ENCODE results near the gene AFAP1. TPM values are rescaled to one million over a fixed set of nuclear protein-coding genes. Genes with fewer than 3 reads are reported as not detected.
A peak's percentile ranks its signal among the peaks of the same experiment; 100 is the strongest.

AFAP1 gene
- total RNA-seq, 4 donors from 2014 or later = 8.2 to 55.0 (median 28.9) TPM

GRCh38 chr4:7780751-7781348, 158.8 kb downstream of the AFAP1 start:
- TF ChIP-seq CTCF (IDR thresholded peaks at IDR 0.05) (no peak), POLR2A (IDR thresholded peaks at IDR 0.05) (no peak)
- DNase-seq = no peak
- H3K4me1 ChIP-seq = peaks cover 8 to 19% of the 10 kb centered on the region in 2 donors
- intact Hi-C loops (cut with DNase I; ENCODE audit: low total_unique reads) = no loop called here
- no peaks in the 10 kb centered on the region for H3K36me3 ChIP-seq
- no peaks in the 10 kb centered on the region for H3K9me3 ChIP-seq
- no peak overlapping the region for H3K4me3 ChIP-seq
- peak overlapping the region; percentile 57 to 66 for H3K27ac ChIP-seq
- H3K27me3 ChIP-seq = no peaks in the 10 kb centered on the region

GRCh38 chr4:7779432-7779768, 160.3 kb downstream of the AFAP1 start:
- Histone ChIP-seq H3K36me3 (no peaks in the 10 kb centered on the region), H3K27me3 (no peaks in the 10 kb centered on the region), H3K4me3 (no peak overlapping the region), H3K9me3 (no peaks in the 10 kb centered on the region), H3K4me1 (peaks cover 8 to 19% of the 10 kb centered on the region in 2 donors), H3K27ac (peak overlapping the region in 1 of 2 donors; percentile 57)
- TF ChIP-seq POLR2A (IDR thresholded peaks at IDR 0.05) (no peak), CTCF (IDR thresholded peaks at IDR 0.05) (no peak)
- DNase-seq = peak; percentile 56 to 59
- intact Hi-C loops (cut with DNase I; ENCODE audit: low total_unique reads) = no loop called here

- TF ChIP-seq CTCF (IDR thresholded peaks at IDR 0.05) = no peak
- TF ChIP-seq POLR2A (IDR thresholded peaks at IDR 0.05) = no peak
- no peak for DNase-seq
- peaks cover 8 to 19% of the 10 kb centered on the region in 2 donors for H3K4me1 ChIP-seq
- intact Hi-C loops (cut with DNase I; ENCODE audit: low total_unique reads) = no loop called here
- H3K27ac ChIP-seq = peak overlapping the region; percentile 30 to 57
- H3K27me3 ChIP-seq = no peaks in the 10 kb centered on the region
- no peaks in the 10 kb centered on the region for H3K9me3 ChIP-seq
- H3K4me3 ChIP-seq = peak overlapping the region in 1 of 2 donors; percentile 1
- no peaks in the 10 kb centered on the region for H3K36me3 ChIP-seq
Observed at GRCh38 chr4:7778510-7779431, 160.9 kb downstream of the AFAP1 start.

- Histone ChIP-seq H3K4me1 (peaks cover 8 to 19% of the 10 kb centered on the region in 2 donors), H3K27ac (no peak overlapping the region)
- intact Hi-C loops (cut with DNase I; ENCODE audit: low total_unique reads) = no loop called here
Observed at GRCh38 chr4:7777871-7778509, 161.7 kb downstream of the AFAP1 start.

More at GRCh38 chr4:7777871-7778509, 161.7 kb downstream of the AFAP1 start:
- Histone ChIP-seq H3K4me3 (no peak overlapping the region), H3K9me3 (no peaks in the 10 kb centered on the region), H3K36me3 (no peaks in the 10 kb centered on the region), H3K27me3 (no peaks in the 10 kb centered on the region)
- DNase-seq = no peak
- TF ChIP-seq CTCF (IDR thresholded peaks at IDR 0.05) = no peak
- no peak for TF ChIP-seq POLR2A (IDR thresholded peaks at IDR 0.05)

Measured in uterus (tissue), 4 donors.